NCI-H1694 (cell line): ENCODE data around the gene PML.
"Not testable (repeated sequence)": the region's sequence is repeated elsewhere in the genome, so short reads cannot be mapped to it uniquely, and the experiment has no call there.

Experiments used
- DNase-seq: peaks from one replicate; lab custom pipeline; 2025; lab: John Stamatoyannopoulos, UW

PML gene

GRCh38 chr15:74056330-74056729 lies 61.8 kb downstream of the PML start:
- DNase-seq: not testable (repeated sequence)

- not testable (repeated sequence) for DNase-seq
These were observed 64.7 kb downstream of the PML start for GRCh38 chr15:74059050-74059833.

DNA sequence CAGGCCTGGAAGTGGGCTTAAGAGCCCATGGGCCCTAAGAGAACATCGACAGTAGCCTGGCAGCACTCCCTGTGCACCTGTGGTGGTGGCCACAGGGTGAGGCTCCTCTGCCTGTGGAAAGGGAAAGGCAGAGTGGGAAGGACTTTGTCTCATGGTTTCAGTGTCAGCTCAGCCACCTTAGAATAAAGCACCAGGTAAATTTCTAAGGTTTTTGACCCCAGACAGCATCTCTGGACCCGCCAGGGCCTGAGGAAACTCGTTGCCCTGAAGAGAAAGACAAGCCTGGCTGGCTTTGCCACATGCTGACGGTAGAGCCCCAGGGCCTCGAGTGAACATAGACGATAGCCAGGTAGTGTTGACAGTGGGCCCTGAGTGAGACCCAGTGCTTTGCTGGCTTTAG lies 65.7 kb downstream of the PML start:
- no peak for DNase-seq

- no peak for DNase-seq
These were observed 67.7 kb downstream of the PML start for GRCh38 chr15:74062236-74062635.

- DNase-seq: no peak
These were observed 68.2 kb downstream of the PML start for GRCh38 chr15:74062671-74063070.

- not testable (repeated sequence) for DNase-seq
These were observed 69.1 kb downstream of the PML start for GRCh38 chr15:74063425-74064146.

GRCh38 chr15:74064183-74064582 lies 69.7 kb downstream of the PML start:
- not testable (repeated sequence) for DNase-seq

GRCh38 chr15:74064822-74065221 lies 70.3 kb downstream of the PML start:
- DNase-seq: not testable (repeated sequence)

- DNase-seq: not testable (repeated sequence)
These were observed 71.3 kb downstream of the PML start for GRCh38 chr15:74065684-74066411.

GRCh38 chr15:74071645-74072044 lies 77.1 kb downstream of the PML start:
- DNase-seq: not testable (repeated sequence)

DNA sequence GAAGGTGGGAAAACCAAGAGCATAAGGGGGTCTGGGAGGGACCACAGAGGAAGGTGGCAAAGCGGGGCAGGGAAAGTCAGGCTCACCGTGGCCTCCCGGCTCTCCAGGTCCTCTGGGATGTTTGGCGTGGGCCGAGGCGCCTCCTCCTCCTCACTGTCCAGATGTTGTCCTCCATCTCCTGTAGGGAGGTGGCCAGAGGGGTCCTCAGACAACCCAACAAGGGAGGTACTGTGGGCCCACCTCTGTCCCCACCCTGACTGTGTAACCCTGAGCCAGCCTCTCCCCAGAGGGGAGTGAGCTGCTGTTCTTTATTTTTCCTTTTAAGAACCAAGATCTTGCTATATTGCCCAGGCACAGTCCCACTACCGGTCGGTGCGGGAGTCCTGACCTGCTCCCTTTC lies 77.6 kb downstream of the PML start:
- not testable (repeated sequence) for DNase-seq

- not testable (repeated sequence) for DNase-seq
These were observed 78.3 kb downstream of the PML start for GRCh38 chr15:74072614-74073337.

- DNase-seq: not testable (repeated sequence)
These were observed 81.3 kb downstream of the PML start for GRCh38 chr15:74075781-74076180.

GRCh38 chr15:74082450-74082849 lies 87.9 kb downstream of the PML start, which contains the start of gene GOLGA6A:
Gene GOLGA6A (minus strand): TSS chr15:74082550. CDS start chr15:74082509, 41 bp downstream.
- not testable (repeated sequence) for DNase-seq

DNA sequence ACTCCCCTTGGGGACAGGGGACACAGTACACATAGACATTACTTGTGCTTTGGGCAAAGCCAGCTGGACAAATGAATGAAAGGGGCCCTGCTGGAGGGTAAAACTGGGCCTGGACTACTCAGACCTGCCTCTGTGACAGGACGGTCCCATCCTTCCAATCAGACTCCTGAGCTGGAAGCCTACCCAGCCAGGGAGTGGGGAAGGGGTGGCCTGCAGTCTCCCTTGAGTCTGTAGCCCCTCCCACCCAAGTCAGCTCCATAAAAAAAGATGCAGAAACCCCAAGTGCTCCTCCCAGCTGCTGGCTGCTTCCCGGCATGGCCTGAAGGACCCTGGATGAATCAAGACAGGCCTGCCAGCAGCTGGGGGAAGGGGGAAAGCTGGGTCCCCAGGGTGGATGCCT lies 100.1 kb downstream of the PML start:
- DNase-seq: not testable (repeated sequence)

DNA sequence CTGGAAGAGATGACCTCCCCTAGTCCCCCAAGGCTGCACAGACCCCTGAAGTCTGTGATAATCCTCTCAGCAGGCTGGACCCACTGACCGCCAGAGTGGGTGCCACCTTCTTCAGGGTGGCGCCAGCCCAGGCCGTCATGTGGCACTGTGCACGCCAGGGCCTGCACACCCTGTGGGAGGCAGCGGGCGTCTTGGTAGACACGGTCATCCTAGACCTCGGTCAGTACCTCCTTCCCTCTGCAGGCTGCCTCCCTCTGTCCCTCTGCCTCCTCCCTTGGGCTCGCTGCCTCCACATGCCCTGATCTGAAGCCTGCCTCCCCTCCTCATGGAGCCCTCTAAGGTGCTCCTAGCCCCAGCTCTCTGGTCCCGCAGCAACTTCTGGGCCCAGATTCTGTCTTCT lies 101.1 kb downstream of the PML start:
- DNase-seq: not testable (repeated sequence)

GRCh38 chr15:74096753-74097474 lies 102.4 kb downstream of the PML start:
- not testable (repeated sequence) for DNase-seq
